Measurements from ENCODE around the gene LSP1. TPM values are rescaled to one million over a fixed set of nuclear protein-coding genes. Genes with fewer than 3 reads are reported as not detected.

Gene LSP1
- total RNA-seq, 3 donors from 2014 or later, result 21.4 to 36.0 (median 23.6) TPM

DNA sequence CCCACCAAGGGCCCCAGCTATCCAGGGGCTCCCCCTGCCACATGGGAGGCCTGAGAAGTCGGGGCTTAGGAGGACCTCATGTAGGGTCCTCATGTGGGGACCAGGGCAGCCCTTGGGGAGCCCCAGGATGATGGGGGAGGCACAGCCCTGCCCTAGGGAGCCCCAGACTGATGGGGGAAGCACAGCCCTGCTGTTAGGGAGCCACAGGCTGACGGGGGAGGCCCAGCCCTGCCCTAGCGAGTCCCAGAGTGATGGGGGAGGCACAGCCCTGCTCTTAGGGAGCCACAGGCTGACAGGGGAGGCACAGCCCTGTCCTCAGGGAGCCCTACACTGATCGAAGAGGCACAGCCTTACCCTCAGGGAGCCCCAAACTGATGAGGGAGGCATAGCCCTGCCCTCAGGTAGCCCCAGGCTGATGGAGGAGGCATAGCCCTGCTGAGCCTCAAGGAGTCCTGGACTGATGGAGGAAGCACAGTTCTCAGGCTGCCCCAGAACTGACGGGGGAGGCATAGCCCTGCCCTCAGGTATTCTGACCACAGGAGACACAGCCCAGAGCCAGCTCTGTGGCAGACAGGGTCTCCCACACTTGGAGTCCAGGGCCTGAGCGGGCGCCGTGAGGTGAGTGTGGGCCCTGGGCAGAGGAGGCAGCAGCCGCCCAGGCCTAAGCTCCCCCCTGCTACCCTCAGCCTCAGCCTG lies 28.0 kb downstream of the LSP1 start:
- no peaks in the 10 kb centered on the region for H3K27me3 ChIP-seq
- no peak for DNase-seq (ENCODE audit: low spot score in 2 of 2)
- peaks cover 0 to 19% of the 10 kb centered on the region in 2 donors for H3K4me1 ChIP-seq
- H3K9me3 ChIP-seq, result no peaks in the 10 kb centered on the region
- TF ChIP-seq, protein P1, sequence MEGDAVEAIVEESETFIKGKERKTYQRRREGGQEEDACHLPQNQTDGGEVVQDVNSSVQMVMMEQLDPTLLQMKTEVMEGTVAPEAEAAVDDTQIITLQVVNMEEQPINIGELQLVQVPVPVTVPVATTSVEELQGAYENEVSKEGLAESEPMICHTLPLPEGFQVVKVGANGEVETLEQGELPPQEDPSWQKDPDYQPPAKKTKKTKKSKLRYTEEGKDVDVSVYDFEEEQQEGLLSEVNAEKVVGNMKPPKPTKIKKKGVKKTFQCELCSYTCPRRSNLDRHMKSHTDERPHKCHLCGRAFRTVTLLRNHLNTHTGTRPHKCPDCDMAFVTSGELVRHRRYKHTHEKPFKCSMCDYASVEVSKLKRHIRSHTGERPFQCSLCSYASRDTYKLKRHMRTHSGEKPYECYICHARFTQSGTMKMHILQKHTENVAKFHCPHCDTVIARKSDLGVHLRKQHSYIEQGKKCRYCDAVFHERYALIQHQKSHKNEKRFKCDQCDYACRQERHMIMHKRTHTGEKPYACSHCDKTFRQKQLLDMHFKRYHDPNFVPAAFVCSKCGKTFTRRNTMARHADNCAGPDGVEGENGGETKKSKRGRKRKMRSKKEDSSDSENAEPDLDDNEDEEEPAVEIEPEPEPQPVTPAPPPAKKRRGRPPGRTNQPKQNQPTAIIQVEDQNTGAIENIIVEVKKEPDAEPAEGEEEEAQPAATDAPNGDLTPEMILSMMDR (IDR thresholded peaks at IDR 0.05), result no peak
- TF ChIP-seq POLR2A (IDR thresholded peaks at IDR 0.05) (no peak), POLR2AphosphoS5 (IDR thresholded peaks at IDR 0.05) (no peak)
- peak overlapping the region; percentile 74 to 97 for H3K27ac ChIP-seq
- intact Hi-C loops (cut with DNase I; ENCODE audit: low total_unique reads), result no loop called here
- no peak overlapping the region for H3K4me3 ChIP-seq
- H3K36me3 ChIP-seq, result no peaks in the 10 kb centered on the region

DNA sequence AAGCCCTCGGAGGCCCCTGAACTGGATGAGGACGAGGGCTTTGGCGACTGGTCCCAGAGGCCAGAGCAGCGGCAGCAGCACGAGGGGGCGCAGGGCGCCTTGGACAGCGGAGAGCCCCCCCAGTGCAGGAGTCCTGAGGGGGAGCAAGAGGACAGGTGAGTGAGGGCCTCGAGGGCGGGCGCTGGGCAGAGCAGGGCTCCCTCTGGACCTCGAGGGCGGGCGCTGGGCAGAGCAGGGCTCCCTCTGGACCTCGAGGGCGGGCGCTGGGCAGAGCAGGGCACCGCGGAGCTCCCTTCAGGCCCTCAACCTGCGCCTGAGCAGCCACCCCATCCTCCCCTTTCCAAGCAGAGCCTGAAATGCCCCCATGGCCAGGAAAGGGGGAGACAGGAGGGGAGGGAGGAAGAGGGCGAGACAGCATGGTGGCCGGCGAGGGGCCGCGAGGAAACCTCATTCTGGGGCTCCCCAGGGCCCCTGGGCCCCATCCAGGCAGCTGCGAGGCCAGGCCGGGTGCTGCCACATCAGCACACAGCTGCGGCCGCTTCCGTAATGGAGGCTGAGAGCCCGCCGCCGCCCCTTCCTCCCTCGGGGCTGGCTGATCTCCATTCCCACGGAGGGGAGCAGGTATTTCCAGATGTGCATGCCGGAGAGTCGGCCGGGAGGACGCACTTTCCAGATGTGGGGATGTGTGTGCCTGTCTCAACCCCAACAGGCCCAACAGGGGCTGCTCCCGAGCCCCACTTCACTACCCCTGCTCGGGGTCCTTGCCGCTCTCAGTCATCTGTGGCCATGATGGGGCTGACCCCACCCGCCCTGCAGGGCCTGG lies 28.8 kb downstream of the LSP1 start:
- Histone ChIP-seq H3K4me1 (peaks cover 0 to 14% of the 10 kb centered on the region in 2 donors), H3K4me3 (peak overlapping the region in 1 of 3 donors; percentile 39), H3K36me3 (no peaks in the 10 kb centered on the region), H3K27ac (peak overlapping the region; percentile 74 to 97), H3K27me3 (no peaks in the 10 kb centered on the region), H3K9me3 (no peaks in the 10 kb centered on the region)
- intact Hi-C loops (cut with DNase I; ENCODE audit: low total_unique reads), result no loop called here
- peak in 1 of 2 donors; percentile 47 for DNase-seq (ENCODE audit: low spot score in 2 of 2)
- TF ChIP-seq POLR2AphosphoS5 (IDR thresholded peaks at IDR 0.05) (no peak), POLR2A (IDR thresholded peaks at IDR 0.05) (no peak)
- TF ChIP-seq, protein P1 (IDR thresholded peaks at IDR 0.05), result no peak

DNA sequence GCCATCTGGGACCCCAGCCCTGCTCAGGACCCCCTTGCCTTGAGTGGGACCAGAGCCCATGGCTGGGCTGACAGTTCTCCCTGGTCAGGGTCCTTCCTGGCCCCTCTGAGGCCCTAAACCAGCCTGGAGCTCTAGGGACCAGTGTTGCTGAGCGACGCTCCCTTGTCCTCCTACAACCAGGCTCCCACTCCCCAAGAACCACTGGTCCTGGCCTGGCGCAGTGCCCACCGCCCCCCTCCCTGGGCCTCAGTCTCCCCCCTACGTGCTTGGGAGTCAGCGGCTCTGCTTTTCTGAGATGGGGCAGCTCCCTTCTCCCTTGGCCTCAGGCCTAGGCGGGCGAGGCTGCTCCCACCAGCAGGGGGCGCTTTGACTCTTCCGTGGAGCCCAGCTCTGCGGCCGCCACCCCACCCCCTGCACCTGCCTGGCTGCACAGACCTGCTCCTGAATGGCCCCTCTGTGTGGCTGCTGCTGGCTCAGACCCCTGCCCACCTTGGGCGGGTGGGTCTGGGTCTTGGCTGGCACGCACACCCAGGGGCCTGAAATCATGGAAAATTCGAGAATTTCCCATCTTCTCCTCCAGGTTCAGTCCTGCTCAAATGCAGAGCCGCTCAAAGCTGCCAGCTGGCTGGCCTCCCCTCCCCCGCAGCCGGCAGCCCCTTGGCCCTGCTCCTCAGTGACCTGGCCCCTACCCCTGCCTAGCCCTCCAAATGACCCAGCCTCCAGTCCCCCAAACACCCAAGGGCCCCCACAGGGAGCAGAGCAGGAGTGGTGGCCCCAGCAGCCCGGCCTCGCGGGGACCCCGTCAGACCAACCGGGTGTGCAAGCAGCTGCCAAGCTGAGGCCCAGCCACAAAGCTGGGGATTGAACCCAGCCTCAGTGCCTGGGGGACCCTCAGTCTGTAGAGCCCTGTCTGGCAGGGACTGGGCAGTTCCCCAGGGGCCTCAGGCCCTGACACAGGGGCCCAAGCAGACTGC lies 29.7 kb downstream of the LSP1 start:
- peak overlapping the region in 1 of 3 donors; percentile 39 for H3K4me3 ChIP-seq
- no peaks in the 10 kb centered on the region for H3K27me3 ChIP-seq
- intact Hi-C loops (cut with DNase I; ENCODE audit: low total_unique reads), result no loop called here
- H3K4me1 ChIP-seq, result peaks cover 0 to 11% of the 10 kb centered on the region in 2 donors
- H3K36me3 ChIP-seq, result no peaks in the 10 kb centered on the region
- peak overlapping the region; percentile 74 to 97 for H3K27ac ChIP-seq
- no peak for TF ChIP-seq POLR2A (IDR thresholded peaks at IDR 0.05)
- TF ChIP-seq, protein P1 (IDR thresholded peaks at IDR 0.05), result peak; percentile 84 to 90 (median 90)
- no peaks in the 10 kb centered on the region for H3K9me3 ChIP-seq
- peak; percentile 57 to 79 for DNase-seq (ENCODE audit: low spot score in 2 of 2)

DNA sequence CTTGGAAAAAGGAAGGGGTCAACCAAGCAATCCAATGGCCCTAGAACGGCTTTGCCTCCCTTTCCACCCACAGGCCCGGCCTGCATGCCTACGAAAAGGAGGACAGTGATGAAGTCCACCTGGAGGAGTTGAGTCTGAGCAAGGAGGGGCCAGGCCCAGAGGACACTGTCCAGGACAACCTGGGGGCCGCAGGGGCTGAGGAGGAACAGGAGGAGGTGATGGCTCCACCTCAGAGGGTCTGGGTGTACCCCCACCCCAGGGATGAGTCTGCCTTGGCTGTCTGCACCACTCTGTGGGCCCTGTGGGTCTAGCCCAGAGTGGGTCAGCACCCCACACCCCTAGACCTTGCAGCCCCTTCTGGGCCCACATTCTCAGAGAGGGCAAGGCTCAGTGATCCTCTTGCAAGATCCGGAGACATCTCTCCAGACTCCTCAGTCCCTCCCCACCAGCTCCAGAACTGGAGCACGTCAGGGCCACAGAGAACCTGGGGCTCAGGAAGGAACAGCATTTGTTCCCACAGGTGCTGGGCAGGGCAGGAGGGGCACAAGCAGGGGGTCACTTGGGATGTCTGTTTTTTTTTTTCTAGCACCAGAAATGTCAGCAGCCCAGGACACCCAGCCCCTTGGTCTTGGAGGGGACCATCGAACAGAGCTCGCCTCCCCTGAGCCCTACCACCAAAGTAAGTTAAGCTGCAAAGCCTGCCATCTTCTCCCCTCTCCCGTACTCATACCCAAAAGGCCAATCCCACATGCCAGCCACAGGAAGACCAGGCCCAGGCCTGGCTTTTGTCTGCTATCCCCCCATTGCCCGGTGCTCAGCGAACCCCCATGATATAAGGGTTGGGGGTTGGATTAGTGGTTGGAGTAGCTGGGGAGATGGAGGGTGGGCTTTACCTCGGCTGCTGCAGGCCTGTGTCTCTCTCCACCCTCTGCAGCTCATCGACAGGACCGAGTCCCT lies 30.7 kb downstream of the LSP1 start:
- Histone ChIP-seq H3K36me3 (no peaks in the 10 kb centered on the region), H3K9me3 (no peaks in the 10 kb centered on the region), H3K27ac (peak overlapping the region in 1 of 2 donors; percentile 97), H3K4me3 (no peak overlapping the region), H3K4me1 (peaks cover 2 to 11% of the 10 kb centered on the region in 2 donors), H3K27me3 (no peaks in the 10 kb centered on the region)
- TF ChIP-seq POLR2AphosphoS5 (IDR thresholded peaks at IDR 0.05) (no peak), POLR2A (IDR thresholded peaks at IDR 0.05) (no peak)
- TF ChIP-seq, protein P1 (IDR thresholded peaks at IDR 0.05), result no peak
- DNase-seq (ENCODE audit: low spot score in 2 of 2), result peak in 1 of 2 donors; percentile 37
- intact Hi-C loops (cut with DNase I; ENCODE audit: low total_unique reads), result no loop called here
